IPS-18a (cell line): Measurements from ENCODE around the gene TRIM23.
A peak's percentile ranks its signal among the peaks of the same experiment; 100 is the strongest.
"Not testable (repeated sequence)": the region's sequence is repeated elsewhere in the genome, so short reads cannot be mapped to it uniquely, and the experiment has no call there.

Source experiments
- H3K27ac ChIP-seq: one replicate; pipeline ENCODE4 v1.5.1; 2013; ENCODE audit warnings: low read length
- H3K27me3 ChIP-seq: one replicate; pipeline ENCODE4 v1.6.1; 2013; ENCODE audit warnings: mild to moderate bottlenecking, low read length; ENCODE audit not compliant: control insufficient read depth, insufficient read depth
- H3K36me3 ChIP-seq: one replicate; pipeline ENCODE4 v1.6.1; 2013; ENCODE audit warnings: low read depth, low read length; ENCODE audit not compliant: control insufficient read depth
- H3K4me1 ChIP-seq: one replicate; pipeline ENCODE4 v1.6.1; 2013; ENCODE audit warnings: low read depth, low read length; ENCODE audit not compliant: control insufficient read depth
- H3K4me3 ChIP-seq: one replicate; pipeline ENCODE4 v1.5.1; 2013; ENCODE audit warnings: low read length
- H3K9ac ChIP-seq: one replicate; pipeline ENCODE4 v1.6.1; 2013; ENCODE audit warnings: mild to moderate bottlenecking, low read length, moderate library complexity
- H3K9me3 ChIP-seq: one replicate; pipeline ENCODE4 v1.6.1; 2013; ENCODE audit warnings: low read depth, low read length; ENCODE audit not compliant: control insufficient read depth

Gene TRIM23

GRCh38 chr5:65624571-65625555 lies 730 bp upstream of the TRIM23 start, which contains the start of the genes SHLD3 and TRAPPC13:
SHLD3 (plus strand) TSS chr5:65625027; CDS start chr5:65629588, 4,561 bp downstream.
TRAPPC13 (plus strand) TSS chr5:65625027; CDS start chr5:65625061, 34 bp downstream.
- Histone ChIP-seq H3K4me1 (peaks cover 17% of the 10 kb centered on the region), H3K9me3 (no peaks in the 10 kb centered on the region), H3K36me3 (peaks cover 6% of the 10 kb centered on the region), H3K27ac (peak within 1 kb of the TSS; percentile 94), H3K9ac (peak within 1 kb of the TSS; percentile 95), H3K27me3 (no peaks in the 10 kb centered on the region), H3K4me3 (peak within 1 kb of the TSS; percentile 83)

- Histone ChIP-seq H3K4me3 (peak overlapping the region; percentile 83), H3K27me3 (no peaks in the 10 kb centered on the region), H3K9ac (peak overlapping the region; percentile 95), H3K27ac (no peak overlapping the region), H3K9me3 (no peaks in the 10 kb centered on the region), H3K36me3 (no peaks in the 10 kb centered on the region), H3K4me1 (peaks cover 17% of the 10 kb centered on the region)
Measured at GRCh38 chr5:65623482-65623881, 651 bp downstream of the TRIM23 start.

GRCh38 chr5:65621961-65622360 lies 2.2 kb downstream of the TRIM23 start:
- H3K36me3 ChIP-seq, H3K9ac ChIP-seq, H3K4me3 ChIP-seq, H3K9me3 ChIP-seq, H3K27ac ChIP-seq, H3K27me3 ChIP-seq: not testable (repeated sequence)
- H3K4me1 ChIP-seq: peaks cover 17% of the 10 kb centered on the region

- no peak overlapping the region for H3K27ac ChIP-seq
- no peaks in the 10 kb centered on the region for H3K9me3 ChIP-seq
- H3K4me3 ChIP-seq: no peak overlapping the region
- H3K36me3 ChIP-seq: no peaks in the 10 kb centered on the region
- no peak overlapping the region for H3K9ac ChIP-seq
- H3K4me1 ChIP-seq: peaks cover 9% of the 10 kb centered on the region
- no peaks in the 10 kb centered on the region for H3K27me3 ChIP-seq
Measured at GRCh38 chr5:65620021-65620420, 4.1 kb downstream of the TRIM23 start.

GRCh38 chr5:65612298-65612907 lies 11.7 kb downstream of the TRIM23 start:
- H3K4me1 ChIP-seq: no peaks in the 10 kb centered on the region
- H3K9me3 ChIP-seq: no peaks in the 10 kb centered on the region
- H3K36me3 ChIP-seq: peaks cover 41% of the 10 kb centered on the region
- no peak overlapping the region for H3K27ac ChIP-seq
- H3K4me3 ChIP-seq: no peak overlapping the region
- no peak overlapping the region for H3K9ac ChIP-seq
- H3K27me3 ChIP-seq: no peaks in the 10 kb centered on the region

GRCh38 chr5:65611524-65611923 lies 12.6 kb downstream of the TRIM23 start:
- H3K27me3 ChIP-seq: no peaks in the 10 kb centered on the region
- no peak overlapping the region for H3K27ac ChIP-seq
- no peaks in the 10 kb centered on the region for H3K9me3 ChIP-seq
- no peaks in the 10 kb centered on the region for H3K4me1 ChIP-seq
- no peak overlapping the region for H3K4me3 ChIP-seq
- H3K9ac ChIP-seq: no peak overlapping the region
- peaks cover 49% of the 10 kb centered on the region for H3K36me3 ChIP-seq

GRCh38 chr5:65601761-65602160 lies 22.4 kb downstream of the TRIM23 start:
- not testable (repeated sequence) for H3K9me3 ChIP-seq, H3K9ac ChIP-seq, H3K4me3 ChIP-seq, H3K27me3 ChIP-seq, H3K4me1 ChIP-seq, H3K27ac ChIP-seq
- peaks cover 24% of the 10 kb centered on the region for H3K36me3 ChIP-seq

GRCh38 chr5:65588694-65589093 lies 35.4 kb downstream of the TRIM23 start:
- Histone ChIP-seq H3K4me1 (no peaks in the 10 kb centered on the region), H3K36me3 (peaks cover 63% of the 10 kb centered on the region), H3K27ac (no peak overlapping the region), H3K9me3 (no peaks in the 10 kb centered on the region), H3K4me3 (no peak overlapping the region), H3K27me3 (no peaks in the 10 kb centered on the region), H3K9ac (no peak overlapping the region)

- Histone ChIP-seq H3K36me3 (peaks cover 55% of the 10 kb centered on the region), H3K27ac (no peak overlapping the region)
Measured at GRCh38 chr5:65577141-65577540, 47.0 kb downstream of the TRIM23 start.

GRCh38 chr5:65570598-65571226 lies 53.4 kb downstream of the TRIM23 start:
- H3K9ac ChIP-seq: no peak overlapping the region
- H3K36me3 ChIP-seq: peaks cover 22% of the 10 kb centered on the region
- no peak overlapping the region for H3K4me3 ChIP-seq
- no peak overlapping the region for H3K27ac ChIP-seq
- no peaks in the 10 kb centered on the region for H3K4me1 ChIP-seq
- H3K27me3 ChIP-seq: no peaks in the 10 kb centered on the region
- no peaks in the 10 kb centered on the region for H3K9me3 ChIP-seq

More at GRCh38 chr5:65577141-65577540, 47.0 kb downstream of the TRIM23 start:
- Histone ChIP-seq H3K9ac (no peak overlapping the region), H3K4me3 (no peak overlapping the region), H3K4me1 (no peaks in the 10 kb centered on the region), H3K27me3 (no peaks in the 10 kb centered on the region), H3K9me3 (no peaks in the 10 kb centered on the region)

GRCh38 chr5:65566505-65566904 lies 57.6 kb downstream of the TRIM23 start:
- Histone ChIP-seq H3K9ac (no peak overlapping the region), H3K27me3 (no peaks in the 10 kb centered on the region), H3K36me3 (peaks cover 1% of the 10 kb centered on the region)

More at GRCh38 chr5:65566505-65566904, 57.6 kb downstream of the TRIM23 start:
- Histone ChIP-seq H3K4me1 (peaks cover 5% of the 10 kb centered on the region), H3K27ac (no peak overlapping the region), H3K4me3 (no peak overlapping the region), H3K9me3 (no peaks in the 10 kb centered on the region)
